PFSK-1 (cell line): Measurements from ENCODE around the gene NAALADL1.

Experiments used
- REST ChIP-seq, 2 experiments: IDR thresholded peaks; 2 replicates each; pipeline versions ENCODE4 v1.6.1 to v1.8.0; 2011 to 2012; ENCODE audit warnings: low read depth in 2 of 2, low read length in 2 of 2, control low read depth in 1 of 2, inconsistent platforms in 1 of 2, mild to moderate bottlenecking in 1 of 2, moderate library complexity in 1 of 2; ENCODE audit not compliant: insufficient read depth in 1 of 2
- SIN3A ChIP-seq: IDR thresholded peaks from 2 replicates; pipeline ENCODE4 v1.6.1; 2012; ENCODE audit warnings: mild to moderate bottlenecking, low read length, moderate library complexity, borderline replicate concordance; ENCODE audit not compliant: insufficient read depth

GRCh38 chr11:65013130-65013887, 45.0 kb downstream of the NAALADL1 start:
- TF ChIP-seq REST (IDR thresholded peaks at IDR 0.05; ENCODE audit: insufficient read depth in 1 of 2, low read depth in 2 of 2, low read length in 2 of 2) (no peak), SIN3A (no peak)
